ENCODE data around the gene ENO2.

Gene ENO2

GRCh38 chr12:6946033-6946919 is 31.9 kb downstream of the ENO2 start:
- no peak for TF ChIP-seq CTCF (IDR thresholded peaks at IDR 0.05; ENCODE audit: low read depth, low read length)
- no peak for DNase-seq (ENCODE audit: extremely low read depth, low read depth)

- TF ChIP-seq CTCF (IDR thresholded peaks at IDR 0.05; ENCODE audit: low read depth, low read length) = no peak
- no peak for DNase-seq (ENCODE audit: extremely low read depth, low read depth)
Observed at GRCh38 chr12:6946920-6947374, 32.6 kb downstream of the ENO2 start.

- DNase-seq (ENCODE audit: extremely low read depth, low read depth) = no peak
- TF ChIP-seq CTCF (IDR thresholded peaks at IDR 0.05; ENCODE audit: low read depth, low read length) = no peak
Observed at GRCh38 chr12:6947615-6948014, 33.2 kb downstream of the ENO2 start.

DNA sequence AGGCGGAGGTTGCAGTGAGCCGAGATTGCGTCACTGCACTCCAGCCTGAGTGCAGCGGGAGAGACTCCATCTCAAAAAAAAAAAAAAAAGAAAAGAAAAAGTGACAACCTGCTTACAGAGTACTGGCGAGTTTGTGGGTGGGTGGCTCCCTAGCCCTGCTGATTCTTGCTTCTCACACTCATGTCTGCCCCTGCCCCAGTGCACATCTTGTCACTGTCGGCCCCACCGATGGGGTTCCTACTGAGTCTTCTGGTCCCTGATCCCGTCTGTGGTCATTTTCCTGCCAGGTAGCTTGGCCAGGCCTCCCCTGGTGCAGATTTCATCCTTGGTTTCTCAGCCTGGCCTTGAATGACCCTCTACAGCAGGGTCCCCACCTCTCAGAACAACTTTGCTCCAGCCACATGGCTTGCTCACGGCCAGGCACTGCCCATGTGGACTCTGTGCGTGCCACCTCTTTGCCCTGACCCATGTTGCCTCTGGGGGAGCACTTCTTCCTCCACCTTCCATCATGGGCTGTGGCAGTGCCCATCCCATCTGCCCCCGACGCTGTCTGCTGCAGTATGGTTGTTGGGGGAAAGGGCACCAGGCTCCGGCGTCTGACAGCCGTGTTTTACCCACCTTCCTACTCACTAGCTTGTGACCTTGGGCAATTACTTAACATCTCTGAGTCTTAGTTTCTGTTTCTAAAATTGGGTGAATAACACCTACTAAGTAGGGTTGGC is 34.7 kb downstream of the ENO2 start:
- TF ChIP-seq CTCF (IDR thresholded peaks at IDR 0.05; ENCODE audit: low read depth, low read length) = no peak
- DNase-seq (ENCODE audit: extremely low read depth, low read depth) = no peak

GRCh38 chr12:6950401-6950801 is 36.0 kb downstream of the ENO2 start:
- no peak for DNase-seq (ENCODE audit: extremely low read depth, low read depth)

DNA sequence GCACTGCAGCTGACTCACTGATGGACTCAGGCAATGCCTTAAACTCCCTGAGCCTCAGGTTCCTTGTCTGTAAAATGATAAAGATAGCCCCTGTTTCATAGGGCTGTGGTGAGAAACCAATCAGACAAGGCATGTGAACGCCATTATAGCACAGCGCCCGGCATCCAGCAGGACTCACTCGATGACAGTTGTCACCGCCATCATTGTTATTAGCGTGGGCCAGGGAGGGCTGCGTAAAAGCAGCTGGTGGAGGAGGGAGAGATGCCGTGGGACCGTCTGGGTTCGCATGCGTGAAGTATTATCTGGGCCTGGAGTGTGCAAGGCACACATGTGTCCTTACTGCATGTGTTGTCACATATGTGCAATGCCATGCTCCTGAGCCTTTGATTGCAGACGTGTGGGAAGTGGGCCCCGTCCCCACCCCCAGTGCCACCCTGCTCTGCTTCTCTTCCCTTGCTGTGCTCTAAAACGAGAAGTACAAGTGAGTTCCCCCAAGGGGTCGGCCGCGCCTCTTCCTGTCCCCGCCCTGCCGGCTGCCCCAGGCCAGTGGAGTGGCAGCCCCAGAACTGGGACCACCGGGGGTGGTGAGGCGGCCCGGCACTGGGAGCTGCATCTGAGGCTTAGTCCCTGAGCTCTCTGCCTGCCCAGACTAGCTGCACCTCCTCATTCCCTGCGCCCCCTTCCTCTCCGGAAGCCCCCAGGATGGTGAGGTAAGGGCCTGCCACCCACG is 36.6 kb downstream of the ENO2 start, which contains the start of gene PTPN6:
PTPN6 (plus strand) TSS at position 546 of the 730 bp plus-strand sequence; CDS start at position 703, 157 bp downstream.
- no peak for TF ChIP-seq CTCF (IDR thresholded peaks at IDR 0.05; ENCODE audit: low read depth, low read length)

More at GRCh38 chr12:6950401-6950801, 36.0 kb downstream of the ENO2 start:
- no peak for TF ChIP-seq CTCF (IDR thresholded peaks at IDR 0.05; ENCODE audit: low read depth, low read length)

More for the DNA sequence above, 36.6 kb downstream of the ENO2 start, which contains the start of gene PTPN6:
- DNase-seq (ENCODE audit: extremely low read depth, low read depth) = no peak

Data from AG09319 (cell line).